Measurements from ENCODE around the gene IGF2BP1.

GRCh38 chr17:48970865-48971687 lies 26.1 kb upstream of the IGF2BP1 start:
- no peak for TF ChIP-seq CTCF (IDR thresholded peaks at IDR 0.05)
- TF ChIP-seq POLR2A (IDR thresholded peaks at IDR 0.05), result no peak
- TF ChIP-seq EP300 (IDR thresholded peaks at IDR 0.05), result no peak
- no peak for TF ChIP-seq POLR2AphosphoS5 (IDR thresholded peaks at IDR 0.05)

All from suprapubic skin (tissue), 4 donors.